ENCODE data around the gene WNT6.

The WNT6 gene

DNA sequence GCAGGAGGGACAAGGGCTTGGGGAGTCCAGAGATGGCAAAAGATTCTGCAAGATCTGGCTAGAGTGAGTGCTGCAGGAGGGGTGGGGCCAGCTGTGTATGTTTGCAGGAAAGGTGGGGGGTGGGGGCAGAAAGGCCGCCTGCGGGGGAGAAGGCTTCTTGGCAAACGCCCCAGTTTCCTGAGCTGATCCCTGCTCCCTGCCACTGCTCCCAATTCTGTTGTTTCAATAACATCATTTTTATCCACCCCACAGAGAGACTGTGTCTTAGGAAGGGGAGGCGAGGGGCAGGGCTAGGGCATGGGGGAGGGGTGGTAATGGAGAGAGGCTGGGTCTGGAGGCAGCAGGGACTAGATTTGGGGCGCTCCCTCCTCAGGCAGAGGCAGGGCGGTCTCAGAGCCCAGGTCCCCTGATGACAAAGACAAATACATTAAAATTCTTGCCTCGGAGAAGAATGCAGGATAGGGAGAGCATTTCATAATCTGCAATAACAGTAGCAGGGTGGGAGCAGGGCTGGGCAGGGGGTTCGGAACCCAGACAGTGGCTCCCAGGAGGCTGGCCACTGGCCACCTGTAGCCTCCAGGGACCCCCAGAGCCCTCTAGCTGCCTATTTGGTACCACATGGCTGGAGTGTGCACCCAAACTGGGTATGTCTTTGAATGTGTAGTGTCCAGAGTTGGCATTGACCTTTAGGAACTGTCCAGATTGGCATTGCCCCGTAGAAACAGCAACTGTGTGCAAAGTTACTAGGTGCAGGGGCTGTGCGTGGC is 2.1 kb upstream of the WNT6 start:
- DNase-seq (ENCODE audit: low read depth in 2 of 2): no peak

DNA sequence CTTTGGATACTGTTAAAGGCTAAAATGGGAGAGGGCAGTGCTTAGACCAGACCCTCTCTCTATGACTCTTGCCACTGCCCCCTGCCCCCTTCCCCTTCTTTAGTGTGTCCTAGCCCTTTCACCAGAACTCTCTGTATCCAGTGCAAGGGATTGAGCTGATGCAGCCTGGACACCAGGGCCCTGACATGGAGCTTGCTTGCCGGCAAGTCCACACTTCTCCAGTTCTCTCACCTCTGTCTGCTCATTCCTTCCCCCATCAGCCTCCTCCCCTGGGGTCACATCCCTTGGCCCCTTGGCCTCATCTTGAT is 1.5 kb upstream of the WNT6 start:
- DNase-seq (ENCODE audit: low read depth in 2 of 2): no peak

DNA sequence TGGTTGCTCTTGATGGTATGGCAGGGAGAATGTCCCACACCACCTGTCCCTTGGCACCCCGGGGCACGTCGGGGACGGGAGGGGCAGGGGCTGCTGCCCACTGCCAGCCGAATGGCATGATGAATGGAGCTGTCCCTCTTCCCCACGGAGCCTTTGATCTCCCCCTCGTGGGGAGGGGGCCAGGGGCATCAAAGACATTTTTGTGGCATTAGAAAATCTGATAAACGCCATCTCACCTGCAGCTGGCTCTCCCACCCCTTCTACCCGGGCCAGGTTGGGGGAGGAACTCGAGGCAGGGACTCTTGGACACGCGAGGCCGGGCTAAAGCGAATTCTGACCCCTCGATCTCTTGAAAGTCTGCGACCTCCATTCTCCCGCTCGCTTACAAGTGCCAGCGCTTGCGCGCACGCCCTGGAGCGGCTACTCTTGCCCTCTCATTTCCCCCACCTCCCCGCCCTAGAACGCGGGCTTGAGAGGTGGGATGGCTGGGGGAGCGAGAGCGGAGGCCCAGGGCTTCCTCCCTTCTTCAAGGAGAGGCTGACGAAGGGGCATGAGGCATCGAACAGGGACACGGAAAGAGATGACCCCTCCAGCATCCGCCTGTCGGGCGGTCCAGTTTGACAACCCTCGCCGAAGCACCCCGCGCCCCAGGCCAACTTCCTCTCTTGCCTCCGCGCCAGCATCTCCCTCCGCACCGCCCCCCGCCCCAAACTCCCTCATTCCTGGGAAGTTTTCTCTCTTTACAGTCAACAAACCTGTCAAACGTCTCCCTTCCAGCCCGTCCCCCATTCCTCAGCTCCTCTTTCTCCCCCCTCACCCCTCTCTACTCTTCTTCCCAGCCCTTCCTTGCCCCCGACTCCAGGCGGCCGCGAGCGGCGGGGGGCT is 692 bp upstream of the WNT6 start:
- no peak for DNase-seq (ENCODE audit: low read depth in 2 of 2)

DNA sequence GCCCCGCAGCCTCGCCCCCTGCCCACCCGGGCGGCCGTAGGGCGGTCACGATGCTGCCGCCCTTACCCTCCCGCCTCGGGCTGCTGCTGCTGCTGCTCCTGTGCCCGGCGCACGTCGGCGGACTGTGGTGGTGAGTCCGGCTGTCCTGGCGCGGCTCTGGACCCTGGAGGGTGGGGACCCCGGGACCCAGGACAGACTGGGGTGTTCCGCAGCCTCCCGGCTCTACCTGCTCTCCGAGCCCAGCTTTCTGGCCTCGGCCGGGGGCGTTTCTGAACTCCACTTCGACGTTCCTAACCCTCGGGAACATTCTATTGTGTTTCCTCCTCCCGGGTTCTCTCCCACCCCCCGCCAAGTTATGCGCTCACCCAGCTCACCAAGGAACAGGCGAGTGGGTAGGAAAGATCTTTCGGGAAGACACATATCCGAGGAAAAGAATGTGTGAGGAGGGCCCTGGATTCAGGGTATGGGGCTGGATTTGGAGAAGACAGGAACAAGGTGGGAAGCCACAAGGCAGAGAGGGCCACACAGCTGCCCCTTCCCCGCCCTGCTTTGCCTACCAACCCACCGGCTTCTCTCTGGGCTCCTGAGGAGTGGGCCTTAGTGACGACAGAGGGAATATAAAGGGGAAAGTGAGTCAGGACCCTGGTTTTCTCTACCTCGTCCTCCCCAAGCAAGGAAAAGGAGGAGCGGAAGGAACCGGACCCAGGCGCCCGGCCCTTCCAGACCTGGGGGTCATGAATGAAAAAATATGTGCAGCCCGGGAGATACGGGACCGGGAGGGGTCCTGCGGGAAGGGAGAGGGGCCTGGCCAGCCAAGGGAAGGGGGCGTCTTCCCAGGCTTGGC is 605 bp downstream of the WNT6 start:
- DNase-seq (ENCODE audit: low read depth in 2 of 2): no peak

DNA sequence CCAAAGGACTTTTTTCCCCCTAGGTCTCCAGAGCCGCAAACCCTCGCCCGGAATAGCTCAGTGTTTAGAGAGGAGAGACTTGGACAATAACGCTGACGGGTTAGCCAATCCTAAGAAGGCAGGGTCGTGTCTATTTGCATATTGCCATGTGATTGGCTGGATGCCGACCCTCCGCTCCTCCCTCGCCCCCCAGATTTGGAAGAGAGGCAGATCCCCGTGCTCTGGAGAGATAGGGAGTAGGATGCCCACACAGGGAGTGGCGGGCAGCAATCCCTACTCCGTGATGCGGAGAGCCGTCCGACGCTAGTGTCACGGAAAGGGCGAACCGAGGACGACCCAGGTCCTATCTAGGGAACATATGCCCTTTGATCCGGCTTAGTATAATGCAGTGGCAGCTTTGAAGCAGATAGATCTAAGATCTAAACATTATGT is 1.4 kb downstream of the WNT6 start:
- no peak for DNase-seq (ENCODE audit: low read depth in 2 of 2)

DNA sequence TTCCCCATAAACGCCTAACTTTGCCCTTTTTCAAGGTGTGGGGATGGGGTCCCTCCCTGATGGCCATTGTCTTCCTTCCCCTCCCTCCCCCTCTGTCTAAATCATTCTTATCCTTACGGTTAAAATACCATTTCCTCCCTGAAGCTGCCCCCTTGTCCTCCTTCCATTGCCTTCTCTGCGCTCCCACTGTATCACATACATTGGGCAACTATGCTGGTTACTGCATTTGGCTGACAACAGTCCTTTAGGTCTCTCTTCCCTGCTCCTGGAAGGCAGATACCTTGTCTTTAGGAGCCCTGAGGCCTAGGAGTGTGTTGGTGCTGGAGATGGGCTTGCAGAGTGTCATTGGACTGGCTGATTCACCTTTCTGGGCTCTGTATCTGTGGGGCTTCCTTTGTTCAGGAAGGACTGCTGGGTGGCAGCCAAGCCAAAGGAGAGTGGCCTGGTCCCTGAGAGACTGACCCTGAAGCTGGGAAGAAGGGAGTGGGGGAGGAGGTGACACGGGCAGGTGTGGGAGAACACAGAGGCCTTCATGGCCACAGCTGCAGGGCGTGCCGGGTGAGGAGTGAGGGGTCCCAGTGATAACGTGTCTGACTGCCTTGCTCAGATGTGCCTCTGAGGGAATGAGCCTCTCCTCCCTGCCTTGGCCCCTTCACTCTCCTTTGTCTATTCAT is 2.2 kb downstream of the WNT6 start:
- DNase-seq (ENCODE audit: low read depth in 2 of 2): no peak

DNA sequence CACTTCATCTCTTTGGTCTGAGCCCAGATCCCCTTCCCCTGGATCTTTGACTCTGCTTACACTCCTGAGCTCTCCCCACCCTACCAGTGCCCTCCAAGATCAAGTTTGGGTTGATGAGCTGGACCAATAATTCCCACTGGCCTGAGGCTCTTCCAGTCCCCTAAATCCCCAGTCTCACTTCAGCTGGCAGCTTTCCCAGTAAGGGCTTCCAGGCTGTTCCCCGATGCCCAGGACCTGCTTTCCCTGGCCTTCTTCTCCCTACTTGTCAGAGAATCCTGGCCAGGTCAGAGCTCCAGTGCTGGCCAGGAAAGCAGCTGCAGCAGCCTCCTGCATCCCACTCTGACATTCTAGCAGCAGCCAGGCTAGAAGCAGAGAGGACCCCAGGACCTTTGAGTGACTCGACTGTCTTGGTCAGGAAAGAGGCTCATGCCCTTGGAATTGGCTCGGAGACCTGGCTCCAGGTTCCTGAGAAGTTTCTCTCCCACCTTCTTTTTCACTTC is 3.5 kb downstream of the WNT6 start:
- no peak for DNase-seq (ENCODE audit: low read depth in 2 of 2)

DNA sequence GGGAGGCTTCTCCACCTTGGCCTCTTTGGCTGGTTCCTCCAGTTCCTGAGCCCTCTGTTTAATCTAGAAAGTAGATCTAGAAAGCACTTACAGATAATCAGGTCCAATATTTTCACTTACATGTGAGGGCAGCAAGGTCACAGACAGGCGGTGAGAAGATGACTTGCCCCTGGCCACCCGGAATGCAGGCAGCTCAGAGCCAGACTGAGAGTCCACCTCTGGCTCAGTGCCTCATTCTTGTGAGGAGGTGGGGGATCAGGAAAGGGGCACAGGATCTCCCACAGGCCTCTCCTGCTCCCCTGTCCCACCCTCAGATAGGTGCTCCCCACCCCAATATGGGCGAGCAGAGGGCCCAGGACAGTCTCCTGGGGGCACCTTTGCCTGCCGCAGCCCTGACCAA is 5.8 kb downstream of the WNT6 start:
- no peak for DNase-seq (ENCODE audit: low read depth in 2 of 2)

DNA sequence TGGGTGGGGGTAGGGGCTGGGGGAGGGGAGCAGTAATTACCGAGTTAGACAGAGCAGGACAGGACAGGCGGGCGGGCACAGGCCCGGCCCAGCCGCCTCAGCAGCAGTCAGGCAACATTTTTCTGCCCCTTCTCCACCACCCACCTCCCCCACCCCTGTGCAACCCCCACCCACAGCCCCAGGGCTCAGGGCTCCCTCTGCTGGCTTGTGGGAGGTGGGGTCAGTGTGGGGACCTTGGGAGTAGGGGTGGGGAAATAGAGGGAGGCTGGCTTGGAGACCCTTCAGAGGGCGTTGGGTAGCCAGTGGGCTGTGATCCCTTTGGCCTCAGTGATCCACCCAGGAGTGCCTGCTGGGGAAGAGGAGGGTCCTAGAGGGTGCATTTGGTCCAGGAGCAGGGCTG is 6.4 kb downstream of the WNT6 start:
- DNase-seq (ENCODE audit: low read depth in 2 of 2): no peak

DNA sequence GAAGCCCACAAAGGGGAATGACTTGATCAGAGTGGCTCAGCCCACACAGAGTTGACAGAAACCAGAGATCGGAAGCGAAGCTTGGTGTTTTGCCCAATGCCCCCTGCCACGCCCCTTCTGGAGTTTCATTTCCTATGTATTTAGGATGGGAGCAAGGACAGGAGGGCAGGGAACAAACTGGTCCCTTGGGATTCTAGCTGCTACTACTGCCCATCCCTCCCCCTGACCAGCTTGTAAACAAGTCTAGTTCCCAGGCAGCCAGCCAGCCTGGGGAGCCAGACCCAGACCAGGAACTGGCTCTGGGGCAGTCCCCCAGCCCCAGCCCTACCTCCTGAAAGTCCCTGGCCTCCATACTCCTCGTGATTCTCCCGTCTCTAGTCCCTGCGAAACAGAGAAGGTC is 8.3 kb downstream of the WNT6 start:
- DNase-seq (ENCODE audit: low read depth in 2 of 2): no peak

DNA sequence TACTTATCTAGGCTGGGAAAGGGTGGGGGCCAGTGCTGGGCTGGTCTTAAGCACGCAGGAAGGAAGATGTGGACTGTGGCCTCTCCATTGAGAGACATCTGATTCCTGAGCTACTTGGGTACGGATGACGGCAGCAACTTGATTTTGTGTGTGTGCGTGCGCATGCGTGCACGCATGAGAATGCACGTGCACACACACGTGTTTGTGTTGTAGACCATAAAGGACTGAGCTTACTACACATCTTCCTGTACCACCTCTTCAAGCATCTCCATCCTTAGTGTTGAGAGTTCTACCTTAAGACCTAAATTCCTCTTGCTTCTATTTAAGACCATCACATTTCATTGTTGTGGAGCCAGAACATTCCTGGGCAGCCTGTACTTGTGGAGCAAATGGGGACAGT is 9.5 kb downstream of the WNT6 start:
- no peak for DNase-seq (ENCODE audit: low read depth in 2 of 2)

DNA sequence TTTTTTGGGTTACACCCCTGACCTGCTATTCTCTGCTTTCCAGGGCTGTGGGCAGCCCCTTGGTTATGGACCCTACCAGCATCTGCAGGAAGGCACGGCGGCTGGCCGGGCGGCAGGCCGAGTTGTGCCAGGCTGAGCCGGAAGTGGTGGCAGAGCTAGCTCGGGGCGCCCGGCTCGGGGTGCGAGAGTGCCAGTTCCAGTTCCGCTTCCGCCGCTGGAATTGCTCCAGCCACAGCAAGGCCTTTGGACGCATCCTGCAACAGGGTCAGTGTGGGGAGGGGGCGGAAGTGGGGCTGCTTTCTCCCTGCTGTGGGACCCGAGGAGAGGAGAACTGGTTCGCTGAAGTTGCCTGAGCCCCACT is 11.4 kb downstream of the WNT6 start:
- no peak for DNase-seq (ENCODE audit: low read depth in 2 of 2)

DNA sequence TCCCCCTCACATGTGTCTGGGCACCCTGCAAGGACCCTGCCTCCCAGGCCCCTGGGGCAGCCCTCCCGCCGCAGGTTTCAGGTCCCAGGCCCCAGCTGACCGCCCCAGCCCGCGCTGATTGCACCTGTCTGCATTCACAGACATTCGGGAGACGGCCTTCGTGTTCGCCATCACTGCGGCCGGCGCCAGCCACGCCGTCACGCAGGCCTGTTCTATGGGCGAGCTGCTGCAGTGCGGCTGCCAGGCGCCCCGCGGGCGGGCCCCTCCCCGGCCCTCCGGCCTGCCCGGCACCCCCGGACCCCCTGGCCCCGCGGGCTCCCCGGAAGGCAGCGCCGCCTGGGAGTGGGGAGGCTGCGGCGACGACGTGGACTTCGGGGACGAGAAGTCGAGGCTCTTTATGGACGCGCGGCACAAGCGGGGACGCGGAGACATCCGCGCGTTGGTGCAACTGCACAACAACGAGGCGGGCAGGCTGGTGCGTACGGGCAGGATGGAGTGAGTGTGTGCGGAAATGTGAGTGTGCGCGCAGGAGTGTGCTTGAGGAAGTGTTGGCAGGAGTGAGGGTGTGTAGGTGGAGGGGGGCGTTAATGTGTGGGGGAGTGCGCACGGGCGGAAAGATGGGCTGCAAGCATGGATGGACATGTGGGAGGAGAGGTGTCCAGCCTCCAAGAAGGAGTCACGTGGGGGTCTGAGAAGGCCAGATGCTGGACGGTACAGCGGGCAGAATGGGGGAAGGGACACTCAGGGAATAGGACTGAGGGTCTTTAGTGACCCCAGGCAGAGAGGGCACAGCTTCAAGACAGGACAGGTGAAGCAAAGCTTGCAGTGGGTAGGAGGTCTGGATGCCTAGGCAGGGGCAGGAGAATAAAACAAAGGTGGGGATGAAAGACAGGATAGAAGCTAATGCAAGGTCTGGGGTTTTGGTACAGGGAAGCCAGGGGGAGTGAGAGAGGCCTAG is 12.0 kb downstream of the WNT6 start:
- no peak for DNase-seq (ENCODE audit: low read depth in 2 of 2)

DNA sequence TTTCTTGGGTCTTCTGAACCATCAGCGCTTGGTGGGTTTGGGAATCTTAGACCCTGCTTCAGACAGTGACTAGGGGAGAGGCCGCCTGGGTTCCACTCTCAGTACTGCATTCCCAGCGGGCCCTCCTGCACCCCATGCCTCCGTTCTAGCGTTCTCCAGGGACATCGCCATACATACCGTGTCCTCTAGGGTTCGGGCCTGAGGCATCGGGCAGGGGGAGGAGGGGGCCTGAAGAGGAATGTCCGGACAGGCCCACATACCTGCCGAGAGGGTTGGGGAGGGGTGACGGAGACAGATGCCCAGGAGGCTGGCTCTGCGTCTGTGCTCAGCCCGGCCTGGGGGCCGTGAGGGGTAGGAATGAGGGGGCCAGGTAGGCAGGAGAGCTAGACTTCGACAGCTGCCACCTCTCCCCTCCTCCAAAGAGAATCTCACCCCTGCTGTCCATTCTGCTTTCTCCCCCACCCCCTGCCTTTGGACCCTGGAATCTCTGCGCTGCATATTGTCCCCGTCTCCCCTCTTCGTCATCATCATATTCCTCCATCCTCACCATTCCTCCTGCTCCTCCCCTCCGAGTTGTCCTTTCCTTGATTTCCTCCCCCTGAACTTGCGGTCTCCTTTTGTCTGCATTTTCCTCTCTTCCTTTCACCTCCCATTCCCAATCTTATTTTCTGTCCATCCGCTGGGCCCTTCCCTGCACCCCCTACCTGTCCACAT is 13.2 kb downstream of the WNT6 start:
- DNase-seq (ENCODE audit: low read depth in 2 of 2): no peak

DNA sequence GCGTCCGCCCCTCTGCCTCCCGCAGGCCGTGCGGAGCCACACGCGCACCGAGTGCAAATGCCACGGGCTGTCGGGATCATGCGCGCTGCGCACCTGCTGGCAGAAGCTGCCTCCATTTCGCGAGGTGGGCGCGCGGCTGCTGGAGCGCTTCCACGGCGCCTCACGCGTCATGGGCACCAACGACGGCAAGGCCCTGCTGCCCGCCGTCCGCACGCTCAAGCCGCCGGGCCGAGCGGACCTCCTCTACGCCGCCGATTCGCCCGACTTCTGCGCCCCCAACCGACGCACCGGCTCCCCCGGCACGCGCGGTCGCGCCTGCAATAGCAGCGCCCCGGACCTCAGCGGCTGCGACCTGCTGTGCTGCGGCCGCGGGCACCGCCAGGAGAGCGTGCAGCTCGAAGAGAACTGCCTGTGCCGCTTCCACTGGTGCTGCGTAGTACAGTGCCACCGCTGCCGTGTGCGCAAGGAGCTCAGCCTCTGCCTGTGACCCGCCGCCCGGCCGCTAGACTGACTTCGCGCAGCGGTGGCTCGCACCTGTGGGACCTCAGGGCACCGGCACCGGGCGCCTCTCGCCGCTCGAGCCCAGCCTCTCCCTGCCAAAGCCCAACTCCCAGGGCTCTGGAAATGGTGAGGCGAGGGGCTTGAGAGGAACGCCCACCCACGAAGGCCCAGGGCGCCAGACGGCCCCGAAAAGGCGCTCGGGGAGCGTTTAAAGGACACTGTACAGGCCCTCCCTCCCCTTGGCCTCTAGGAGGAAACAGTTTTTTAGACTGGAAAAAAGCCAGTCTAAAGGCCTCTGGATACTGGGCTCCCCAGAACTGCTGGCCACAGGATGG is 14.0 kb downstream of the WNT6 start:
- DNase-seq (ENCODE audit: low read depth in 2 of 2): no peak

DNA sequence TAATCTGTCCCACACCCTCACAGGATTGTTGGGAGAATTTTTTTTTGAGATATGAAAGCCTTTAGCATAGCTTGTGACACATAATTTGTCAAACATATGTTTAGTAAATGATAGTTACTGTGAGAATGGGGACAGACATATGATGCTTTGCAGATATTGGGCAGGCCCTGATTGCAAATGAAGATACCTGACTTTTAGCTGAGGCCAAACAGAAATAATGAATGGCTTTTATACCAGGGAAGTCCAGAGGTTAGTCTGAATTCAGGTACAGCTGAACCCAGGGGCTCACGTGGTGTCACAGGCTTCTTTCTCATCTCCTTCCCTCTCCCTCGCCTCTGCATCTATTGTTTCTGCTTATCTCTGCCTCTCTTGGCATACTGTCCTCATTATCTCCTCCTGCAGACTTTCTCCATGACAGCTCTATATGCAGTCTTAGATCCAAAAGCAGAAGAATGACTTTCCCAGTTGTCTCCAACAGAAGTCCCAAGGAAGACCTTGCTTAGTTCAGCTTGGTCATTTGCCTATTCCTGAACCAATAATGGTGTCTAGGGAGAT is 16.2 kb downstream of the WNT6 start:
- no peak for DNase-seq (ENCODE audit: low read depth in 2 of 2)

DNA sequence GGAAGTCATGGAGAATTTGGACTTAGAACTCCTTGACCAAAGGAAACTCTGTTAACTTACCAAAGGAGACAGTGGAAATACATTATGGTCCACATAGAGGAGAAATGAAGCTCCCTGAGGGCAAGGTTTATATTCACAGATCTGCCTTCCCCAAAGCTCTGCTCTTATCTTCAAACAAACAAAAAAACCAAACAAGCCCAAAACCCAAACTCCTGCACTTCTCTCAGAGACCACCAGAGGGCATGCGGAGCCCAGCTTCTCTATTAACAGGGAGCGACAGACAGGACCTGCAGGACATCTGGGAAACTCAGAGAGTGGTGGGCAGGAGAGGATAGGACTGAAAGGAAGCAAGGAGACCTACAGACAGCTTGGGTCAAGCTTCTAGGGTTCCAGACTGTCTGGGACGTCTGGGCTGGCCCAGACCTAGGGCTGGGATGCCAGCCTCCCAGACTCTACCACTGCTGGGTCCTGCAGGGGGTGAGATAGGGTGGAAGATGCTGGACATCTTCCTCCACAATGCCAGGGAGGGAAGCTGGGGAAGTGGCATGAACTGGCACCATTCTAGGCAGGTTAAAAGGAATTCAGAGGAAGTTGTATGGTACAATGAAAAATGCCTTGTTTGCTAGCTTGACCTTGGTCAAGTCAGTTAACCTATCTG is 17.1 kb downstream of the WNT6 start:
- DNase-seq (ENCODE audit: low read depth in 2 of 2): peak; percentile 42 to 62

DNA sequence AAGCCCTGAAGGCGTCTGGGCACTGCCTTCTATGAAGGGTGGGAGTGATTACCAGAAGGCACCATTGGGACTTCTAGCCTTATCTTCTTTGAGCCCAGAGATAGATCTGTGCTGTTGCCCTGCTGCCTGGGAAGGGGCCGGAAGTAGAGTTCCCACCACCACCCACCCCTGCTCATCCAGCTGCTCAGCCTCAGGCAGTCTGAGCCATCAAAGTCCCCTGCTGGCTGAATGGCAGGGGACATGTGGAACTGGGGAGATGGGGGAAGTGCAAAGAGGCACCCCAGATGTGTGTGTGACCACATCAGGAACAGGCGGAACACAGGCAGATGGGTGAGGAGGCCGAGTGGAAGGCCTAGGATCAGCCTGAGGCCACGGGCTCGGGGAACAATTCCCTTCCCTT is 17.7 kb downstream of the WNT6 start:
- no peak for DNase-seq (ENCODE audit: low read depth in 2 of 2)
